Measurements from ENCODE around the gene GPR157.

The GPR157 gene

DNA sequence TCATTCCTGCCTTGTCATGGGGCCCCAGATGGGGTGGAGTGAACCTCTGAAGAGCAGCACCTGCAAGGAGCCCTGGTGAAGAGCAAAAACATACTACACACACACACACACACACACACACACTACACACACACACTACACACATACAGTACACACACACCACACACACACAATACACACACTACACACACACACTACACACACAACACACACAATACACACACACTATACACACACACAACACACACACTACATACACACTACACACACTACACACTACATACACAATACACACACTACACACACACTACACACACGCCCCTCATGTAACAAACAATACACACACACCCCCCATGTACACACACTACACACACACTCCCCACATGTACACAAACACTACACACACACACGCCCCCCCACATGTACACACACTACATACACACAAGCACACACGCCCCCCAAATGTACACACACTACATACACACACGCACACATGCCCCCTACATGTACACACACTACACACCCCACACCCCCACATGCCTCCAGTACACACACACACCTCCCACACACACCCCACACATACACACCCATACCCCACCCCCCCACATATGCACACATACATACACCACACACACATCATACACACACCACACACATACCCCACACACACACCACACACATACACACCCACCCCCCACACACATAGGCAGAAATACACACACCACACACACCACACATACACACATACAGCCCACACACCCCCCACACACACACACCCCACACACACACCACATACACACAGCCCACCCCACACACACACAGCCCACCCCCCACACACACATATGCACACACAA is 68.8 kb downstream of the GPR157 start:
- DNase-seq: no peak

GRCh38 chr1:9058465-9058864 is 70.4 kb downstream of the GPR157 start:
- DNase-seq: no peak

DNA sequence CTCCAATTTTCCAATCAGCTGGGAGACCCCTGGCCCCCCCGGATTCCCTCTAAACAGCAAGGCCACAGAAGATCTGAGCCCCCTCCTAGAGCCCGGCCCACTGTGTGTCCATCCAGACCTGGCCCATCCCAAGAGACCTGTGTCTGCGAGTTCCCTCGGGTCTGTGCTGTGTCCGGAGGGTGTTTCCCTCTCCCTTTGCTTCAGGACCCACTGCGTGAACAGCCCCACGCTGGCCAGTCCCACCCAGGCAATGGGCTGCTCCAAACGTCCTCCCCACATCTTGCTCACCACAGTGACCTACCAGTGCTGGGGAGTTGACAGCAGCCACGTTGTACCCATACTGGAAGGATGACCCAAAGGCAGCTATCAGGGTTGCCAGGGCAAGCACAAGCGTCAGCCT is 71.1 kb downstream of the GPR157 start:
- DNase-seq: no peak

- DNase-seq: no peak
Measured at GRCh38 chr1:9052272-9053049, 76.4 kb downstream of the GPR157 start.

DNA sequence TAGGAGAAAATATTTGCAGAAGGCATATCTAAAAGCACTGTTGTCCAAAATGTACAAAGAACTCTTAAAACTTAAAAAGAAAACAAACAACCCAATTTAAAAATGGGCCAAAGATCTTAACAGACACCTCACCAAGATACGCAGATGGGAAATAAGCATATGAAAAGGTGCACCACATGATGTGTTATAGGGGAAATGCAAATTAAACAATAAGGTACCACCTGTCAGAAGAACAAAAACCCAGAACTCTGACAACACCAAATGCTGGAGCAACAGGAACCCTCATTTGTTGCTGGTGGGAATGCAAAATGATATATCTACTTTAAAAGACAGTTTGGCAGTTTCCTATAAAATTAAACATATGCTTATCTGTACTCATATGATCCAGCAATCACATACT is 77.5 kb downstream of the GPR157 start:
- DNase-seq: no peak

GRCh38 chr1:9050803-9051202 is 78.1 kb downstream of the GPR157 start:
- no peak for DNase-seq
